ENCODE results near the gene ARHGAP15.

ARHGAP15 gene

GRCh38 chr2:143152219-143152618 lies 23.0 kb downstream of the ARHGAP15 start:
- Histone ChIP-seq H2AFZ (ENCODE audit: low read length) (no peak overlapping the region), H3K4me1 (ENCODE audit: low read length) (no peaks in the 10 kb centered on the region), H3K9me2 (replicated peaks; ENCODE audit: insufficient read depth, low read length) (no peaks in the 10 kb centered on the region), H3K27ac (ENCODE audit: low read length) (no peak overlapping the region), H4K20me1 (ENCODE audit: insufficient read depth, low read length) (no peaks in the 10 kb centered on the region), H3K4me3 (ENCODE audit: low read length) (no peak overlapping the region), H3K9me3 (replicated peaks; ENCODE audit: insufficient read depth, low read length) (no peaks in the 10 kb centered on the region), H3K4me2 (ENCODE audit: low read depth, low read length) (no peak overlapping the region), H3F3A (ENCODE audit: insufficient read depth, low read length) (no peaks in the 10 kb centered on the region), H3K36me3 (replicated peaks; ENCODE audit: insufficient read depth, low read length) (no peaks in the 10 kb centered on the region), H3K9ac (ENCODE audit: low read length) (no peak overlapping the region), H3K27me3 (replicated peaks; ENCODE audit: insufficient read depth, low read length) (no peaks in the 10 kb centered on the region), H3K79me2 (ENCODE audit: low read length) (no peaks in the 10 kb centered on the region)
- no peak for DNase-seq
- TF ChIP-seq EZH2 (optimal IDR thresholded peaks at IDR 0.05; ENCODE audit: low read depth, low read length) = no peak
- no peak for TF ChIP-seq EZH2phosphoT487 (IDR thresholded peaks at IDR 0.05; ENCODE audit: low read length)
- no peak for TF ChIP-seq CTCF (IDR thresholded peaks at IDR 0.05; ENCODE audit: low read length)

GRCh38 chr2:143152637-143153036 lies 23.4 kb downstream of the ARHGAP15 start:
- H3K27me3 ChIP-seq (replicated peaks; ENCODE audit: insufficient read depth, low read length) = no peaks in the 10 kb centered on the region
- H2AFZ ChIP-seq (ENCODE audit: low read length) = no peak overlapping the region
- no peak overlapping the region for H3K4me2 ChIP-seq (ENCODE audit: low read depth, low read length)
- H3K4me1 ChIP-seq (ENCODE audit: low read length) = no peaks in the 10 kb centered on the region
- no peaks in the 10 kb centered on the region for H3K79me2 ChIP-seq (ENCODE audit: low read length)
- H3K36me3 ChIP-seq (replicated peaks; ENCODE audit: insufficient read depth, low read length) = no peaks in the 10 kb centered on the region
- H3K4me3 ChIP-seq (ENCODE audit: low read length) = no peak overlapping the region
- H3F3A ChIP-seq (ENCODE audit: insufficient read depth, low read length) = no peaks in the 10 kb centered on the region
- no peak for DNase-seq
- H3K9me2 ChIP-seq (replicated peaks; ENCODE audit: insufficient read depth, low read length) = no peaks in the 10 kb centered on the region
- TF ChIP-seq EZH2phosphoT487 (IDR thresholded peaks at IDR 0.05; ENCODE audit: low read length) = no peak
- no peak for TF ChIP-seq EZH2 (optimal IDR thresholded peaks at IDR 0.05; ENCODE audit: low read depth, low read length)
- TF ChIP-seq CTCF (IDR thresholded peaks at IDR 0.05; ENCODE audit: low read length) = no peak
- H3K9me3 ChIP-seq (replicated peaks; ENCODE audit: insufficient read depth, low read length) = no peaks in the 10 kb centered on the region
- H3K9ac ChIP-seq (ENCODE audit: low read length) = no peak overlapping the region
- no peak overlapping the region for H3K27ac ChIP-seq (ENCODE audit: low read length)
- no peaks in the 10 kb centered on the region for H4K20me1 ChIP-seq (ENCODE audit: insufficient read depth, low read length)

- H3K4me2 ChIP-seq (ENCODE audit: low read depth, low read length) = no peak overlapping the region
- TF ChIP-seq EZH2 (optimal IDR thresholded peaks at IDR 0.05; ENCODE audit: low read depth, low read length) (no peak), CTCF (IDR thresholded peaks at IDR 0.05; ENCODE audit: low read length) (no peak), EZH2phosphoT487 (IDR thresholded peaks at IDR 0.05; ENCODE audit: low read length) (no peak)
- no peaks in the 10 kb centered on the region for H3K36me3 ChIP-seq (replicated peaks; ENCODE audit: insufficient read depth, low read length)
- no peak overlapping the region for H3K9ac ChIP-seq (ENCODE audit: low read length)
- no peaks in the 10 kb centered on the region for H4K20me1 ChIP-seq (ENCODE audit: insufficient read depth, low read length)
- no peak for DNase-seq
- no peak overlapping the region for H2AFZ ChIP-seq (ENCODE audit: low read length)
- no peaks in the 10 kb centered on the region for H3K9me3 ChIP-seq (replicated peaks; ENCODE audit: insufficient read depth, low read length)
- H3K27ac ChIP-seq (ENCODE audit: low read length) = no peak overlapping the region
- no peaks in the 10 kb centered on the region for H3K27me3 ChIP-seq (replicated peaks; ENCODE audit: insufficient read depth, low read length)
- H3F3A ChIP-seq (ENCODE audit: insufficient read depth, low read length) = no peaks in the 10 kb centered on the region
- no peak overlapping the region for H3K4me3 ChIP-seq (ENCODE audit: low read length)
- H3K9me2 ChIP-seq (replicated peaks; ENCODE audit: insufficient read depth, low read length) = no peaks in the 10 kb centered on the region
- H3K79me2 ChIP-seq (ENCODE audit: low read length) = no peaks in the 10 kb centered on the region
- no peaks in the 10 kb centered on the region for H3K4me1 ChIP-seq (ENCODE audit: low read length)
Measured at GRCh38 chr2:143155661-143156060, 26.4 kb downstream of the ARHGAP15 start.

All from MM.1S (cell line).